GM13976 (cell line): ENCODE measurements around the gene C2orf49.

Source experiments
- DNase-seq: peaks from one replicate; pipeline ENCODE4 v3.0.0; 2012; ENCODE audit warnings: low spot score
- CTCF ChIP-seq: IDR thresholded peaks from 2 replicates; pipeline ENCODE4 v1.5.1; 2012; ENCODE audit warnings: borderline replicate concordance, mild to moderate bottlenecking; ENCODE audit not compliant: insufficient read depth; ENCODE audit errors: extremely low read depth, missing control alignments, control extremely low read depth
- in situ Hi-C: fragments of 300-500 bp; cut with MboI; formaldehyde crosslinking; loops from one replicate; pipeline ENCODE4 v1.12.0; 2022; ENCODE audit warnings: low sequenced_read_pairs, mixed read lengths, inconsistent platforms; ENCODE audit not compliant: unreplicated experiment

The C2orf49 gene

GRCh38 chr2:105317937-105318336 lies 19.4 kb upstream of the C2orf49 start:
- DNase-seq: no peak
- no peak for TF ChIP-seq CTCF
- in situ Hi-C loops: no loop called here

- in situ Hi-C loops: no loop called here
- no peak for DNase-seq
- TF ChIP-seq CTCF: no peak
Measured at GRCh38 chr2:105320651-105321215, 16.6 kb upstream of the C2orf49 start.

GRCh38 chr2:105321875-105322646 lies 15.3 kb upstream of the C2orf49 start:
- in situ Hi-C loops: no loop called here
- DNase-seq: no peak
- no peak for TF ChIP-seq CTCF

GRCh38 chr2:105323111-105323510 lies 14.2 kb upstream of the C2orf49 start:
- in situ Hi-C loops: no loop called here
- no peak for DNase-seq
- TF ChIP-seq CTCF: no peak

GRCh38 chr2:105324101-105324500 lies 13.2 kb upstream of the C2orf49 start:
- no peak for DNase-seq
- in situ Hi-C loops: no loop called here
- no peak for TF ChIP-seq CTCF

- no peak for DNase-seq
- no peak for TF ChIP-seq CTCF
- in situ Hi-C loops: no loop called here
Measured at GRCh38 chr2:105324732-105325131, 12.6 kb upstream of the C2orf49 start.
